Trophoblast cell (in vitro differentiated cells and primary cell): ENCODE data around the gene TVP23A.

ENCODE experiments used
- DNase-seq, 2 donors: peaks; one replicate each; pipeline ENCODE4 v3.0.0-alpha.2; 2016
- H2AFZ ChIP-seq: 2 replicates; pipeline ENCODE4 v1.6.1; 2013; ENCODE audit warnings: low read length, moderate library complexity, mild to moderate bottlenecking; ENCODE audit not compliant: insufficient read depth, poor library complexity
- H2AK5ac ChIP-seq: 2 replicates; pipeline ENCODE4 v1.6.1; 2013; ENCODE audit warnings: mild to moderate bottlenecking, low read length
- H2BK120ac ChIP-seq: 2 replicates; pipeline ENCODE4 v1.6.1; 2013; ENCODE audit warnings: low read length, mild to moderate bottlenecking, moderate library complexity; ENCODE audit not compliant: insufficient read depth, poor library complexity
- H2BK12ac ChIP-seq: 2 replicates; pipeline ENCODE4 v1.6.1; 2013; ENCODE audit warnings: mild to moderate bottlenecking, low read length, moderate library complexity
- H2BK5ac ChIP-seq: 2 replicates; pipeline ENCODE4 v1.6.1; 2013; ENCODE audit warnings: low read length, low read depth, moderate library complexity, mild to moderate bottlenecking; ENCODE audit not compliant: poor library complexity
- H3K14ac ChIP-seq: 2 replicates; pipeline ENCODE4 v1.6.1; 2013; ENCODE audit warnings: mild to moderate bottlenecking, low read length
- H3K18ac ChIP-seq: 2 replicates; pipeline ENCODE4 v1.6.1; 2013; ENCODE audit warnings: mild to moderate bottlenecking, low read length
- H3K23ac ChIP-seq: 2 replicates; pipeline ENCODE4 v1.6.1; 2013; ENCODE audit warnings: low read length
- H3K27ac ChIP-seq: 2 replicates; pipeline ENCODE4 v1.5.1; 2013; ENCODE audit warnings: low read depth, mild to moderate bottlenecking, inconsistent platforms, low read length, moderate library complexity
- H3K27me3 ChIP-seq: 2 replicates; pipeline ENCODE4 v1.6.1; 2013; ENCODE audit warnings: inconsistent platforms, mild to moderate bottlenecking, low read length, moderate library complexity; ENCODE audit not compliant: insufficient read depth
- H3K36me3 ChIP-seq, 2 experiments: 1 replicate in 1 of 2; 2 replicates in 1 of 2; pipeline ENCODE4 v1.6.1; 2013; ENCODE audit warnings: low read length in 2 of 2, mild to moderate bottlenecking in 2 of 2, moderate library complexity in 1 of 2; ENCODE audit not compliant: insufficient read depth in 2 of 2, control insufficient read depth in 1 of 2
- H3K4ac ChIP-seq: 2 replicates; pipeline ENCODE4 v1.6.1; 2013; ENCODE audit warnings: low read depth, mild to moderate bottlenecking, low read length, moderate library complexity
- H3K4me1 ChIP-seq, 2 experiments: 1 replicate in 1 of 2; 2 replicates in 1 of 2; pipeline ENCODE4 v1.6.1; 2013; ENCODE audit warnings: low read length in 2 of 2, mild to moderate bottlenecking in 2 of 2, moderate library complexity in 1 of 2; ENCODE audit not compliant: insufficient read depth in 2 of 2, control insufficient read depth in 1 of 2
- H3K4me2 ChIP-seq: 2 replicates; pipeline ENCODE4 v1.6.1; 2013; ENCODE audit warnings: inconsistent platforms, mild to moderate bottlenecking, low read length, moderate library complexity
- H3K4me3 ChIP-seq: 2 replicates; pipeline ENCODE4 v1.5.1; 2013; ENCODE audit warnings: mild to moderate bottlenecking, low read depth, low read length, inconsistent platforms
- H3K79me1 ChIP-seq: one replicate; pipeline ENCODE4 v1.6.1; 2013; ENCODE audit warnings: low read length
- H3K79me2 ChIP-seq: 2 replicates; pipeline ENCODE4 v1.6.1; 2013; ENCODE audit warnings: low read length, mild to moderate bottlenecking; ENCODE audit not compliant: control insufficient read depth, insufficient read depth, poor library complexity
- H3K9ac ChIP-seq: 2 replicates; pipeline ENCODE4 v1.6.1; 2013; ENCODE audit warnings: mild to moderate bottlenecking, low read length
- H3K9me3 ChIP-seq: 2 replicates; pipeline ENCODE4 v1.6.1; 2013; ENCODE audit warnings: low read depth, mild to moderate bottlenecking, control low read depth, inconsistent platforms, low read length; ENCODE audit not compliant: insufficient read depth
- H4K12ac ChIP-seq: 2 replicates; pipeline ENCODE4 v1.6.1; 2013; ENCODE audit warnings: low read depth, mild to moderate bottlenecking, low read length, moderate library complexity
- H4K8ac ChIP-seq: 2 replicates; pipeline ENCODE4 v1.6.1; 2013; ENCODE audit warnings: low read depth, mild to moderate bottlenecking, low read length, moderate library complexity
- H4K91ac ChIP-seq: one replicate; pipeline ENCODE4 v1.6.1; 2013; ENCODE audit warnings: low read depth, mild to moderate bottlenecking, low read length, moderate library complexity
- WGBS: extraction: QIAGEN DNeasy Blood & Tissue Kit; methylation state at CpG from one replicate; pipeline ENCODE4 v1.1.7; 2013; ENCODE audit warnings: missing lambda C conversion rate; ENCODE audit not compliant: insufficient read length, insufficient coverage; ENCODE audit errors: extremely low coverage; 5-methylcytosine and 5-hydroxymethylcytosine counted together

Gene TVP23A

GRCh38 chr16:10817514-10817913 is 1.1 kb downstream of the TVP23A start:
- Histone ChIP-seq H2AK5ac (no peak overlapping the region), H3K23ac (no peak overlapping the region), H4K12ac (no peak overlapping the region), H4K8ac (no peak overlapping the region), H3K79me2 (no peaks in the 10 kb centered on the region), H3K9ac (no peak overlapping the region), H3K18ac (no peak overlapping the region), H3K4me2 (no peak overlapping the region), H4K91ac (no peak overlapping the region), H3K9me3 (no peaks in the 10 kb centered on the region), H2BK12ac (no peak overlapping the region), H3K79me1 (no peaks in the 10 kb centered on the region), H3K27ac (no peak overlapping the region), H2AFZ (no peak overlapping the region), H3K14ac (no peak overlapping the region), H3K4ac (no peak overlapping the region), H3K36me3 (no peaks in the 10 kb centered on the region), H2BK120ac (no peak overlapping the region), H3K4me3 (no peak overlapping the region), H3K27me3 (peaks cover 7% of the 10 kb centered on the region), H2BK5ac (no peak overlapping the region), H3K4me1 (no peaks in the 10 kb centered on the region)
- no peak for DNase-seq
- no CpG with 5 or more reads among the region's 1 CpG for WGBS

- WGBS: no CpG with 5 or more reads among the region's 4 CpGs
- H2BK12ac ChIP-seq: no peak overlapping the region
- no peak overlapping the region for H3K23ac ChIP-seq
- H3K14ac ChIP-seq: no peak overlapping the region
- H4K8ac ChIP-seq: no peak overlapping the region
- no peak overlapping the region for H3K4me3 ChIP-seq
- no peaks in the 10 kb centered on the region for H3K36me3 ChIP-seq
- H3K4me2 ChIP-seq: no peak overlapping the region
- H3K4ac ChIP-seq: no peak overlapping the region
- no peaks in the 10 kb centered on the region for H3K4me1 ChIP-seq
- no peak overlapping the region for H2BK5ac ChIP-seq
- no peak overlapping the region for H2BK120ac ChIP-seq
- H3K27ac ChIP-seq: no peak overlapping the region
- no peaks in the 10 kb centered on the region for H3K79me1 ChIP-seq
- H2AK5ac ChIP-seq: no peak overlapping the region
- no peak overlapping the region for H3K9ac ChIP-seq
- no peaks in the 10 kb centered on the region for H3K9me3 ChIP-seq
- no peak overlapping the region for H3K18ac ChIP-seq
- H4K91ac ChIP-seq: no peak overlapping the region
- no peak overlapping the region for H2AFZ ChIP-seq
- H3K79me2 ChIP-seq: no peaks in the 10 kb centered on the region
- no peak for DNase-seq
- H3K27me3 ChIP-seq: peaks cover under 1% of the 10 kb centered on the region
- H4K12ac ChIP-seq: no peak overlapping the region
Observed at GRCh38 chr16:10813099-10813455, 5.5 kb downstream of the TVP23A start.

- H2BK120ac ChIP-seq: no peak overlapping the region
- H3K4ac ChIP-seq: no peak overlapping the region
- H3K18ac ChIP-seq: no peak overlapping the region
- H4K8ac ChIP-seq: no peak overlapping the region
- no peak overlapping the region for H2BK12ac ChIP-seq
- no peak overlapping the region for H3K27ac ChIP-seq
- no peaks in the 10 kb centered on the region for H3K79me1 ChIP-seq
- H3K4me3 ChIP-seq: no peak overlapping the region
- DNase-seq: no peak
- no peak overlapping the region for H2BK5ac ChIP-seq
- H4K12ac ChIP-seq: no peak overlapping the region
- no peak overlapping the region for H2AFZ ChIP-seq
- no peak overlapping the region for H3K14ac ChIP-seq
- H3K9me3 ChIP-seq: no peaks in the 10 kb centered on the region
- no peaks in the 10 kb centered on the region for H3K4me1 ChIP-seq
- no peaks in the 10 kb centered on the region for H3K79me2 ChIP-seq
- WGBS: no CpG with 5 or more reads among the region's 6 CpGs
- H3K4me2 ChIP-seq: no peak overlapping the region
- no peaks in the 10 kb centered on the region for H3K36me3 ChIP-seq
- no peak overlapping the region for H3K23ac ChIP-seq
- H3K9ac ChIP-seq: no peak overlapping the region
- H4K91ac ChIP-seq: no peak overlapping the region
- H3K27me3 ChIP-seq: no peaks in the 10 kb centered on the region
- H2AK5ac ChIP-seq: no peak overlapping the region
Observed at GRCh38 chr16:10812312-10813098, 6.1 kb downstream of the TVP23A start.

GRCh38 chr16:10809706-10810105 is 8.9 kb downstream of the TVP23A start:
- Histone ChIP-seq H4K91ac (no peak overlapping the region), H2BK120ac (no peak overlapping the region), H4K8ac (no peak overlapping the region), H3K9me3 (no peaks in the 10 kb centered on the region), H2BK5ac (no peak overlapping the region), H3K27ac (no peak overlapping the region), H3K36me3 (no peaks in the 10 kb centered on the region), H3K4me1 (no peaks in the 10 kb centered on the region), H3K79me1 (no peaks in the 10 kb centered on the region), H3K14ac (no peak overlapping the region), H3K9ac (no peak overlapping the region), H3K4me3 (no peak overlapping the region), H3K4me2 (no peak overlapping the region), H3K27me3 (no peaks in the 10 kb centered on the region), H4K12ac (no peak overlapping the region), H3K4ac (no peak overlapping the region), H3K23ac (no peak overlapping the region), H3K18ac (no peak overlapping the region), H2AK5ac (no peak overlapping the region), H2BK12ac (no peak overlapping the region), H3K79me2 (no peaks in the 10 kb centered on the region), H2AFZ (no peak overlapping the region)
- WGBS: no CpG with 5 or more reads among the region's 3 CpGs
- no peak for DNase-seq
